Neural cell (in vitro differentiated cells): ENCODE measurements around the gene MTHFD2.

Experiments
- EZH2 ChIP-seq: fragments of 200-600, 300-800 bp; shearing (Covaris generic), sonication (generic); IDR thresholded peaks from 2 replicates; pipeline ENCODE4 v1.6.1; 2014; ENCODE audit warnings: antibody characterized with exemption, low read length, borderline replicate concordance, mild to moderate bottlenecking; ENCODE audit not compliant: insufficient read depth, poor library complexity, severe bottlenecking
- POLR2AphosphoS5 ChIP-seq: IDR thresholded peaks from 2 replicates; pipeline ENCODE4 v1.6.1; 2012
- RAD21 ChIP-seq: fragments of 450-650 bp; conservative IDR thresholded peaks from 2 replicates; pipeline ENCODE4 v1.6.1; 2014; ENCODE audit warnings: antibody characterized with exemption, mild to moderate bottlenecking, moderate library complexity
- SMC3 ChIP-seq: fragments of 450-650 bp; conservative IDR thresholded peaks from 2 replicates; pipeline ENCODE4 v1.6.1; 2014; ENCODE audit warnings: antibody characterized with exemption, mild to moderate bottlenecking, moderate library complexity; ENCODE audit not compliant: poor library complexity
- TAF1 ChIP-seq: IDR thresholded peaks from 2 replicates; pipeline ENCODE4 v1.6.1; 2012; ENCODE audit warnings: low read depth
- TF ChIP-seq, protein P1 (sequence below): fragments of 450-650 bp; IDR thresholded peaks from 2 replicates; pipeline ENCODE4 v1.5.1; 2014; ENCODE audit warnings: antibody characterized with exemption, mild to moderate bottlenecking, moderate library complexity; ENCODE audit not compliant: poor library complexity, severe bottlenecking
- TF ChIP-seq, protein P2 (sequence below): IDR thresholded peaks from 2 replicates; pipeline ENCODE4 v1.6.1; 2012; ENCODE audit warnings: borderline replicate concordance

DNA sequence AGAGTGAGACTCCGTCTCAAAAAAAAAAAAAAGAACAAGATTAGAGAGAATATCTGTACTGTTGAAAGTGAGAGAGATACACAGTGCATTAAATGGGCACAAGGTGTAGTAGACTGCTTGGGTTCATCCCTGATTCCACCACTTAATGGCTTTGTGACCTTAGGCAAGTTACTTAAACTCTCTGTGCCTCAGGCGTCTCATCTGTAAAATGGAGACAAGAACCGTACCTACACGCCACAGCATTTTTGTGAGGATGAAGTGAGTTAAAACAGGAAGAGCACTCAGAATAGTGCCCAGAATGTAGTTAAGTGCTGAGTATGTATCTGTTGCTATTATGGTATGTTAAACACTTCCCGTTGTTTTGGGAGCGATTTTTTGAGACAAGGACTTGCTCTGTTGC is 64.3 kb downstream of the MTHFD2 start:
- TF ChIP-seq, protein P1, sequence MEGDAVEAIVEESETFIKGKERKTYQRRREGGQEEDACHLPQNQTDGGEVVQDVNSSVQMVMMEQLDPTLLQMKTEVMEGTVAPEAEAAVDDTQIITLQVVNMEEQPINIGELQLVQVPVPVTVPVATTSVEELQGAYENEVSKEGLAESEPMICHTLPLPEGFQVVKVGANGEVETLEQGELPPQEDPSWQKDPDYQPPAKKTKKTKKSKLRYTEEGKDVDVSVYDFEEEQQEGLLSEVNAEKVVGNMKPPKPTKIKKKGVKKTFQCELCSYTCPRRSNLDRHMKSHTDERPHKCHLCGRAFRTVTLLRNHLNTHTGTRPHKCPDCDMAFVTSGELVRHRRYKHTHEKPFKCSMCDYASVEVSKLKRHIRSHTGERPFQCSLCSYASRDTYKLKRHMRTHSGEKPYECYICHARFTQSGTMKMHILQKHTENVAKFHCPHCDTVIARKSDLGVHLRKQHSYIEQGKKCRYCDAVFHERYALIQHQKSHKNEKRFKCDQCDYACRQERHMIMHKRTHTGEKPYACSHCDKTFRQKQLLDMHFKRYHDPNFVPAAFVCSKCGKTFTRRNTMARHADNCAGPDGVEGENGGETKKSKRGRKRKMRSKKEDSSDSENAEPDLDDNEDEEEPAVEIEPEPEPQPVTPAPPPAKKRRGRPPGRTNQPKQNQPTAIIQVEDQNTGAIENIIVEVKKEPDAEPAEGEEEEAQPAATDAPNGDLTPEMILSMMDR: no peak
- no peak for TF ChIP-seq EZH2
- no peak for TF ChIP-seq TAF1
- no peak for TF ChIP-seq RAD21
- TF ChIP-seq POLR2AphosphoS5: no peak
- TF ChIP-seq, protein P2, sequence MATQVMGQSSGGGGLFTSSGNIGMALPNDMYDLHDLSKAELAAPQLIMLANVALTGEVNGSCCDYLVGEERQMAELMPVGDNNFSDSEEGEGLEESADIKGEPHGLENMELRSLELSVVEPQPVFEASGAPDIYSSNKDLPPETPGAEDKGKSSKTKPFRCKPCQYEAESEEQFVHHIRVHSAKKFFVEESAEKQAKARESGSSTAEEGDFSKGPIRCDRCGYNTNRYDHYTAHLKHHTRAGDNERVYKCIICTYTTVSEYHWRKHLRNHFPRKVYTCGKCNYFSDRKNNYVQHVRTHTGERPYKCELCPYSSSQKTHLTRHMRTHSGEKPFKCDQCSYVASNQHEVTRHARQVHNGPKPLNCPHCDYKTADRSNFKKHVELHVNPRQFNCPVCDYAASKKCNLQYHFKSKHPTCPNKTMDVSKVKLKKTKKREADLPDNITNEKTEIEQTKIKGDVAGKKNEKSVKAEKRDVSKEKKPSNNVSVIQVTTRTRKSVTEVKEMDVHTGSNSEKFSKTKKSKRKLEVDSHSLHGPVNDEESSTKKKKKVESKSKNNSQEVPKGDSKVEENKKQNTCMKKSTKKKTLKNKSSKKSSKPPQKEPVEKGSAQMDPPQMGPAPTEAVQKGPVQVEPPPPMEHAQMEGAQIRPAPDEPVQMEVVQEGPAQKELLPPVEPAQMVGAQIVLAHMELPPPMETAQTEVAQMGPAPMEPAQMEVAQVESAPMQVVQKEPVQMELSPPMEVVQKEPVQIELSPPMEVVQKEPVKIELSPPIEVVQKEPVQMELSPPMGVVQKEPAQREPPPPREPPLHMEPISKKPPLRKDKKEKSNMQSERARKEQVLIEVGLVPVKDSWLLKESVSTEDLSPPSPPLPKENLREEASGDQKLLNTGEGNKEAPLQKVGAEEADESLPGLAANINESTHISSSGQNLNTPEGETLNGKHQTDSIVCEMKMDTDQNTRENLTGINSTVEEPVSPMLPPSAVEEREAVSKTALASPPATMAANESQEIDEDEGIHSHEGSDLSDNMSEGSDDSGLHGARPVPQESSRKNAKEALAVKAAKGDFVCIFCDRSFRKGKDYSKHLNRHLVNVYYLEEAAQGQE: no peak
- no peak for TF ChIP-seq SMC3
